ENCODE measurements around the gene LAMC2. TPM values are rescaled to one million over a fixed set of nuclear protein-coding genes. Genes with fewer than 3 reads are reported as not detected.

LAMC2 gene
- total and polyA plus RNA-seq, 2 of the 8 experiments (the other 6 are each of a cell fraction or from before 2014, with no cell fraction given): 4.6 to 12.9 TPM

DNA sequence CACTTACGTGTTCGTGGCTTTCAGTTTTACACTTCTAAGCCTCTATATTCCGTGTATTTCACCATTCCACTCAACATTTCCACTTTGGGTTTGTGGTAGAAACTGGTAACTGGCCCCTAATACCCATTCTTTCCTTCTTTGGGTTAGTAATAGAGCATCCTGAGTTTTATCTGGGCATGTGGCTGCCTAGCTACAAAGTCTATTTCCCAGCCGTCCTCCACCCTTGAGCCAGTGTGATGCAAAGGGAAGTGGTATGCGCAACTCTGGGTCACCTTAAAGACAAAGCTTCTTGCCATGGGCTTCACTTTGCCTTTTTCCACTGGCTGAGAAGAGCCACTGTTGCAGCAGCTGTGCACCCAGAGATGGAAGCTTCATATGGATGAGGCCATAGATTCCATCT, 73.9 kb downstream of the LAMC2 start:
- H3K9ac ChIP-seq (replicated peaks in 1 of 4; ENCODE audit: extremely low read depth in 1 of 4, low read depth in 3 of 4, low read length in 3 of 4): no peak overlapping the region
- no peak overlapping the region for H4K8ac ChIP-seq (ENCODE audit: extremely low read depth, insufficient read depth, low read length)
- H2AFZ ChIP-seq (ENCODE audit: low read length): no peak overlapping the region
- H3K18ac ChIP-seq (ENCODE audit: extremely low read depth, low read length): no peak overlapping the region
- no peak overlapping the region for H3K14ac ChIP-seq (ENCODE audit: insufficient read length)
- H3K9me3 ChIP-seq (ENCODE audit: insufficient read depth in 2 of 2, low read depth in 1 of 2, low read length in 1 of 2): no peaks in the 10 kb centered on the region
- no peak overlapping the region for H2AK5ac ChIP-seq (ENCODE audit: low read depth, low read length)
- H3K4me1 ChIP-seq (replicated peaks in 1 of 4; ENCODE audit: control insufficient read depth in 3 of 4, insufficient read depth in 4 of 4, low read length in 3 of 4): peaks cover 0 to 6% (median 0%) of the 10 kb centered on the region in 4 experiments; a peak in 2 of 7 replicates
- peak overlapping the region; percentile 71; the same call in 1 of the 2 replicates for H2BK5ac ChIP-seq (ENCODE audit: low read depth, low read length)
- H3K23ac ChIP-seq (ENCODE audit: insufficient read length): no peak overlapping the region
- no peaks in the 10 kb centered on the region for H3K23me2 ChIP-seq (ENCODE audit: low read depth, low read length)
- CTCF ChIA-PET (ENCODE audit: partially characterized antibody): interaction anchor here (0.6 to 4.0 kb wide), 5 partner anchors 12 to 304 kb away, joined by 3 to 13 read pairs (median 4); no protein-coding TSS in a partner anchor
- no peak overlapping the region for H2BK20ac ChIP-seq (ENCODE audit: low read length)
- H3K79me2 ChIP-seq (ENCODE audit: control insufficient read depth in 1 of 2, insufficient read depth in 2 of 2, low read length in 2 of 2): no peaks in the 10 kb centered on the region
- H4K5ac ChIP-seq (ENCODE audit: insufficient read length, low read depth, low read length): no peak overlapping the region
- no peaks in the 10 kb centered on the region for H3K79me1 ChIP-seq (ENCODE audit: low read depth, low read length)
- no peaks in the 10 kb centered on the region for H3K27me3 ChIP-seq (replicated peaks in 1 of 4; ENCODE audit: control insufficient read depth in 3 of 4, extremely low read depth in 1 of 4, insufficient read depth in 3 of 4, low read length in 3 of 4)
- no peaks in the 10 kb centered on the region for H3K36me3 ChIP-seq (ENCODE audit: control insufficient read depth in 2 of 4, insufficient read depth in 4 of 4, low read length in 3 of 4)
- H4K20me1 ChIP-seq (replicated peaks in 1 of 2; ENCODE audit: control insufficient read depth in 1 of 2, insufficient read depth in 2 of 2, low read length in 2 of 2): no peaks in the 10 kb centered on the region
- H3K4ac ChIP-seq (replicated peaks; ENCODE audit: insufficient read length, low read depth, low read length): no peak overlapping the region
- no peak overlapping the region for H3K4me3 ChIP-seq (ENCODE audit: extremely low read depth in 1 of 4, insufficient read depth in 2 of 4, low read depth in 3 of 4, low read length in 4 of 4)
- WGBS, 2 experiments (ENCODE audit: extremely low coverage in 1 of 2, insufficient coverage in 1 of 2, insufficient read length in 1 of 2, insufficient replicate concordance in 2 of 2, low coverage in 1 of 2, low lambda C conversion rate in 2 of 2, missing lambda C conversion rate in 1 of 2): 75% methylated on average over 5 of the region's 5 CpGs; no CpG with 5 or more reads in 1 of the 2 experiments
- no peak overlapping the region for H2BK120ac ChIP-seq (replicated peaks; ENCODE audit: low read depth, low read length)
- H3K27ac ChIP-seq (ENCODE audit: low read depth, low read length): no peak overlapping the region
- no peak overlapping the region for H4K91ac ChIP-seq (replicated peaks; ENCODE audit: insufficient read length, low read length)
- no peak overlapping the region for H3K56ac ChIP-seq (replicated peaks; ENCODE audit: insufficient read length, low read depth, low read length)
- POLR2A ChIA-PET (ENCODE audit: partially characterized antibody): no interaction called here
- H2BK15ac ChIP-seq (ENCODE audit: low read length): no peak overlapping the region
- DNase-seq (ENCODE audit: low read depth in 1 of 2, low spot score in 2 of 2): no peak
- H3K4me2 ChIP-seq (ENCODE audit: insufficient read depth in 1 of 2, low read depth in 2 of 2, low read length in 2 of 2): no peak overlapping the region
- peak; percentile 39 for FAIRE-seq
- no peak overlapping the region for H2BK12ac ChIP-seq (ENCODE audit: low read depth, low read length)
- TF ChIP-seq CEBPB (IDR thresholded peaks at IDR 0.05; ENCODE audit: low read depth, low read length) (no peak), BCL11A (IDR thresholded peaks at IDR 0.05; ENCODE audit: low read depth in 2 of 2, low read length in 2 of 2) (no peak), KDM4A (IDR thresholded peaks at IDR 0.05; ENCODE audit: low read depth, low read length, severe bottlenecking) (no peak), POU5F1 (IDR thresholded peaks at IDR 0.05; ENCODE audit: low read depth, low read length) (0 out of 2 replicates have a peak, but pooled peaks have one; percentile 45), HDAC6 (IDR thresholded peaks at IDR 0.05; ENCODE audit: low read depth, low read length) (no peak), RFX5 (IDR thresholded peaks at IDR 0.05; ENCODE audit: borderline replicate concordance, low read depth, low read length) (no peak), TAF7 (optimal IDR thresholded peaks at IDR 0.05; ENCODE audit: borderline replicate concordance, low read depth, low read length) (no peak), KDM1A (IDR thresholded peaks at IDR 0.05; ENCODE audit: borderline replicate concordance, low read length) (no peak), RAD21 (IDR thresholded peaks at IDR 0.05 in 1 of 2, conservative IDR thresholded peaks at IDR 0.05 in 1 of 2; ENCODE audit: low read depth in 2 of 2, low read length in 2 of 2) (no peak), KDM5A (IDR thresholded peaks at IDR 0.05; ENCODE audit: low read length) (no peak), SUZ12 (IDR thresholded peaks at IDR 0.05; ENCODE audit: low read length) (no peak), SIX5 (IDR thresholded peaks at IDR 0.05; ENCODE audit: low read depth, low read length) (no peak)
- TF ChIP-seq, protein P1, sequence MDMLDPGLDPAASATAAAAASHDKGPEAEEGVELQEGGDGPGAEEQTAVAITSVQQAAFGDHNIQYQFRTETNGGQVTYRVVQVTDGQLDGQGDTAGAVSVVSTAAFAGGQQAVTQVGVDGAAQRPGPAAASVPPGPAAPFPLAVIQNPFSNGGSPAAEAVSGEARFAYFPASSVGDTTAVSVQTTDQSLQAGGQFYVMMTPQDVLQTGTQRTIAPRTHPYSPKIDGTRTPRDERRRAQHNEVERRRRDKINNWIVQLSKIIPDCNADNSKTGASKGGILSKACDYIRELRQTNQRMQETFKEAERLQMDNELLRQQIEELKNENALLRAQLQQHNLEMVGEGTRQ (IDR thresholded peaks at IDR 0.05; ENCODE audit: low read length): no peak
